Transverse colon (tissue), 4 donors: ENCODE data around the gene PTPRA. TPM values are rescaled to one million over a fixed set of nuclear protein-coding genes. Genes with fewer than 3 reads are reported as not detected.

Experiments used
- DNase-seq: peaks from one replicate; pipeline ENCODE4 v3.0.0-alpha.2; 2019
- H3K27ac ChIP-seq, 4 donors: fragments of 200-600 bp; sonication (generic); 2 replicates each; pipeline ENCODE4 v1.5.1; 2016 to 2018; ENCODE audit warnings: inconsistent platforms in 4 of 4
- H3K27me3 ChIP-seq: fragments of 200-600 bp; sonication (generic); 2 replicates; pipeline ENCODE4 v1.5.1; 2017; ENCODE audit warnings: inconsistent platforms
- H3K36me3 ChIP-seq, 4 donors: fragments of 200-600 bp; sonication (generic); 2 replicates each; pipeline ENCODE4 v1.5.1; 2017 to 2019; ENCODE audit warnings: inconsistent platforms in 4 of 4
- H3K4me1 ChIP-seq, 4 donors: fragments of 200-600 bp; sonication (generic); 2 replicates each; pipeline ENCODE4 v1.5.1; 2017 to 2020; ENCODE audit warnings: inconsistent platforms in 4 of 4
- H3K4me3 ChIP-seq, 4 donors: fragments of 200-600 bp; sonication (generic); 1 replicate in 1 of 4; 2 replicates in 3 of 4; pipeline versions ENCODE4 v1.5.1 to v1.6.1; 2017 to 2019; ENCODE audit warnings: inconsistent platforms in 4 of 4
- H3K9me3 ChIP-seq, 2 donors: fragments of 200-600 bp; sonication (generic); 2 replicates each; pipeline ENCODE4 v1.5.1; 2017 to 2019; ENCODE audit warnings: inconsistent platforms in 2 of 2
- EP300 ChIP-seq: sonication (generic); formaldehyde crosslinking; IDR thresholded peaks from one replicate; pipeline ENCODE4 v1.6.1; 2017; ENCODE audit warnings: antibody characterized with exemption, low read depth
- POLR2A ChIP-seq: fragments of 450-650 bp; IDR thresholded peaks from one replicate; pipeline ENCODE4 v1.6.1; 2016; ENCODE audit warnings: antibody characterized with exemption, mild to moderate bottlenecking, moderate library complexity
- POLR2AphosphoS5 ChIP-seq, 3 donors: sonication (generic); formaldehyde crosslinking; IDR thresholded peaks; one replicate each; pipeline ENCODE4 v1.6.1; 2016; ENCODE audit warnings: antibody characterized with exemption in 3 of 3
- WGBS, 2 donors: methylation state at CpG; one replicate each; pipeline ENCODE4 v1.1.5; 2018; ENCODE audit warnings: low coverage in 1 of 2; 5-methylcytosine and 5-hydroxymethylcytosine counted together
- in situ Hi-C, 4 donors: fragments of 200-750 bp; cut with MboI; loops; one replicate each; pipeline versions ENCODE4 v1.15.0 to v1.15.1; 2017; ENCODE audit warnings: low sequenced_read_pairs in 3 of 4, low pct_ligation_motif_present in 1 of 4, low pct_unique_long_range_greater_than_20kb in 1 of 4
- intact Hi-C: fragments of 100-400 bp; cut with DNase I; formaldehyde crosslinking; loops from one replicate; pipeline ENCODE4 v1.15.1; 2023; ENCODE audit warnings: low total_unique reads
- total RNA-seq, 4 donors: library from RNA; depleted of rRNA; stranded (reverse); fragments of >200 nt; gene quantifications; one replicate each; pipeline ENCODE4 v1.1.0, GENCODE V29; 2016
- TF ChIP-seq, protein P1 (sequence below), 5 experiments: fragments of 200-600 bp in 3 of 5; fragments of 450-650 bp in 2 of 5; sonication (generic) in 3 of 5; IDR thresholded peaks; 1 replicate in 2 of 5; 2 replicates in 3 of 5; pipeline ENCODE4 v1.5.1; 2016 to 2017; ENCODE audit warnings: antibody characterized with exemption in 5 of 5, inconsistent platforms in 3 of 5, mild to moderate bottlenecking in 2 of 5, moderate library complexity in 1 of 5

Gene PTPRA
- total RNA-seq, 4 donors from 2014 or later: 32.2 to 55.8 (median 45.8) TPM

DNA sequence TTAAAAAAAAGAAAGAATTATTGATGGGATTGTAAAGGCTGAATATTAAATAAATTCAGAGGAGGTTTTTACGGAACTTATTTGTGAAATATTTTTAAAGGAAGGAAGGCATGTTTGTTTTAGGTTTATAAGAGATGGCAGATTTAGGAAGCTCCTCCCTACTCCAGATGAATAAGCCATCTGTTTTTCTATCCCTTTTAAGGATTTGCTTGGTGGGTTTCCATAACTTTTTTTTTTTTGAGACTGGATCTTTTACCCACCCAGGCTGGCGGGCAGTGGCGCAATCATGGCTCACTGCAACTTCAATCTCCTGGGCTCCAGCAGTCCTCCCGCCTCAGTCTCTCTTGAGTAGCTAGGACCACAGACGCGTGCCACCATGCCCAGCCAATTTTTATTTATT, 30.4 kb downstream of the PTPRA start:
- Histone ChIP-seq H3K9me3 (no peaks in the 10 kb centered on the region), H3K27ac (no peak overlapping the region), H3K4me1 (peaks cover 0 to 26% (median 4%) of the 10 kb centered on the region in 4 donors), H3K36me3 (no peaks in the 10 kb centered on the region), H3K4me3 (no peak overlapping the region), H3K27me3 (no peaks in the 10 kb centered on the region)
- WGBS, 2 donors: 97% methylated on average over 6 of the region's 6 CpGs
- TF ChIP-seq POLR2AphosphoS5 (IDR thresholded peaks at IDR 0.05) (no peak), EP300 (no peak), POLR2A (no peak)
- TF ChIP-seq, protein P1, sequence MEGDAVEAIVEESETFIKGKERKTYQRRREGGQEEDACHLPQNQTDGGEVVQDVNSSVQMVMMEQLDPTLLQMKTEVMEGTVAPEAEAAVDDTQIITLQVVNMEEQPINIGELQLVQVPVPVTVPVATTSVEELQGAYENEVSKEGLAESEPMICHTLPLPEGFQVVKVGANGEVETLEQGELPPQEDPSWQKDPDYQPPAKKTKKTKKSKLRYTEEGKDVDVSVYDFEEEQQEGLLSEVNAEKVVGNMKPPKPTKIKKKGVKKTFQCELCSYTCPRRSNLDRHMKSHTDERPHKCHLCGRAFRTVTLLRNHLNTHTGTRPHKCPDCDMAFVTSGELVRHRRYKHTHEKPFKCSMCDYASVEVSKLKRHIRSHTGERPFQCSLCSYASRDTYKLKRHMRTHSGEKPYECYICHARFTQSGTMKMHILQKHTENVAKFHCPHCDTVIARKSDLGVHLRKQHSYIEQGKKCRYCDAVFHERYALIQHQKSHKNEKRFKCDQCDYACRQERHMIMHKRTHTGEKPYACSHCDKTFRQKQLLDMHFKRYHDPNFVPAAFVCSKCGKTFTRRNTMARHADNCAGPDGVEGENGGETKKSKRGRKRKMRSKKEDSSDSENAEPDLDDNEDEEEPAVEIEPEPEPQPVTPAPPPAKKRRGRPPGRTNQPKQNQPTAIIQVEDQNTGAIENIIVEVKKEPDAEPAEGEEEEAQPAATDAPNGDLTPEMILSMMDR (IDR thresholded peaks at IDR 0.05): no peak
- in situ Hi-C loops (no loop called here), intact Hi-C loops (no loop called here)
- DNase-seq: no peak

DNA sequence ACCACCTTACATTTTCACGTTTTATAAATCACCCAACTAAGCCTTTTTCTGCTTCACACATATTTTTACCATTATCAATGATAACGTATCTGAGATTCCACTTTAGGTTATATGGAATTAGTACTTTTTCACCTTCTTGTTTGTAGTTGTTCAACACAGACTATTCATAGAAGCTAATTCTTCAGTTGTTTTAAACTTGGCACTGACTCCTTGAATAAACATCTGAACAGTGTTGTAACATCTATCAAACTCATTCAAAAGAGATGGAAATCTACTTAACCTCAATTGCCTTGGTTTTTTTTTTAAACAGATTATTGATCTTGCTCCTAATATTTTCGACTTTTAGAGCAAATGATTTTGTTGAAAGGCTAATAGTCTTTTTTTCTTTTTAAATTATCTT, 34.2 kb downstream of the PTPRA start:
- H3K4me1 ChIP-seq: peaks cover 0 to 7% (median 2%) of the 10 kb centered on the region in 4 donors
- TF ChIP-seq POLR2A (no peak), POLR2AphosphoS5 (IDR thresholded peaks at IDR 0.05) (no peak), EP300 (no peak)
- TF ChIP-seq, protein P1 (IDR thresholded peaks at IDR 0.05): no peak
- no peaks in the 10 kb centered on the region for H3K36me3 ChIP-seq
- no peak overlapping the region for H3K27ac ChIP-seq
- DNase-seq: no peak
- H3K9me3 ChIP-seq: no peaks in the 10 kb centered on the region
- intact Hi-C loops: no loop called here
- 75 to 80% methylated on average over 3 of the region's 3 CpGs for WGBS, 2 donors
- no peaks in the 10 kb centered on the region for H3K27me3 ChIP-seq
- in situ Hi-C loops: no loop called here
- no peak overlapping the region for H3K4me3 ChIP-seq

DNA sequence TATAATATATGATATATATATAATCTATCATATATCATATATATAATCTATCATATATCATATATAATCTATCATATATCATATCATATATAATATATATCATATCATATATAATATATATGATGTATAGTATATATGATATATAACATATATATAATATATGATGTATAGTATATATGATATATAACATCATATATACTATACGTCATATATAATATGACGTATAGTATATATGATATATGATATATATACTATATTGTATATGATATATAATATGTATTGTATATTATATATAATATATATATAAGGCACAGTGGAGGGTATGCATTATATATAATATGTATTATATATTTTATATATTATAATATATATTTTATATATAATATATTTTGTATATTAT, 36.7 kb downstream of the PTPRA start:
- no peaks in the 10 kb centered on the region for H3K36me3 ChIP-seq
- no peaks in the 10 kb centered on the region for H3K9me3 ChIP-seq
- no peak overlapping the region for H3K27ac ChIP-seq
- DNase-seq: no peak
- WGBS, 2 donors: no CpG with 5 or more reads among the region's 2 CpGs
- intact Hi-C loops (no loop called here), in situ Hi-C loops (no loop called here)
- peaks cover 0 to 7% (median 2%) of the 10 kb centered on the region in 4 donors for H3K4me1 ChIP-seq
- TF ChIP-seq POLR2AphosphoS5 (IDR thresholded peaks at IDR 0.05) (no peak), POLR2A (no peak), EP300 (no peak)
- TF ChIP-seq, protein P1 (IDR thresholded peaks at IDR 0.05): no peak
- H3K27me3 ChIP-seq: no peaks in the 10 kb centered on the region
- H3K4me3 ChIP-seq: no peak overlapping the region

DNA sequence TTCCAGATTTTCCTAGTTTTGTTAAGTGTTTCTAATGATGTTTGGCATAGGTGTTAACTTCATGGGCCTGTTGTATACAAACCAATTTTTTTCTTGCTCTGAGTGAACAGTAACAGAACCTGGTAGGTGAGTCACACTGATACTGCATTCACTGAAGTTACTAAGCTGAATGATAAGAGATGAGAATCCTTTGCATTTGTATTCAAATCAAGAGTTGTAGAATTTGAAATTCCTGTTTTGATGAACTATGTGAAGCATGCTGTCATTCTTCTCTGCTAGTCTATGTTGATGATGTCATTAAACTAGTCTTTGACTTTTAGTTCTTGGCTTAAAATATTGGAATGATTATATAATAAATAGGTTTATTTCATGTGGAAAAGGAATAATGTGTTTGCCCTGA, 37.9 kb downstream of the PTPRA start:
- in situ Hi-C loops: no loop called here
- Histone ChIP-seq H3K36me3 (no peaks in the 10 kb centered on the region), H3K27ac (no peak overlapping the region), H3K4me3 (no peak overlapping the region), H3K4me1 (peaks cover 0 to 7% (median 2%) of the 10 kb centered on the region in 4 donors), H3K9me3 (no peaks in the 10 kb centered on the region), H3K27me3 (no peaks in the 10 kb centered on the region)
- intact Hi-C loops: no loop called here
- TF ChIP-seq POLR2A (no peak), EP300 (no peak)
- TF ChIP-seq, protein P1 (IDR thresholded peaks at IDR 0.05): no peak
- no peak for DNase-seq
